Activated CD4-positive, CD25-positive, alpha-beta regulatory T cell treated with anti-CD3 and anti-CD28 coated beads, Interleukin-2, amount 50 U/mL, for 72 hours (primary cell): ENCODE measurements around the gene MAML2.

Experiments
- DNase-seq: peaks from one replicate; pipeline ENCODE4 v3.0.0; 2021

Gene MAML2

DNA sequence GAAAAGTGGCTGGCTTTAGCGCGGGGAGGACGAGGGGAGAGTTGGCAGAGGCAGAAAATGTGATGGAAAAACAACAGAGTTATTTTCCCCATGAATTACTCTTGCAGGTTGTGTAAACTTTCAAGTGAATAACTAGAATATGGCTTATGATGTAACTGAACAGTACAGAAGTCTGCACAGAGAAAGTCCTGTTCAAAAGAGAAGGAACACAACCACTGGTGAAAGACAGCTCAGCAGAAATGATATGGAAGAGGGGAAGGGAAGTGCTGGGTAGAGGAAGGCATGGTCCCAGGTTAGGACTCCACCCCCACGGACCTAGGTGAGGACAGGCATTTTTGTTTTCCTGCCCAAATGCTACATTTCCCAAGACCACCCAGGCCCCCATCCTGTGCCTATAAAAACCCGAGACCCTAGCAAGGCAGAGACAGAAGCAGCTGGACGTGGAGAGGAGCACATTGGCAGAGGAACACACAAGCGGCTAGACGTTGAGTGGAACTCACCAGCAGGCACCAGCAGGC, 77.7 kb downstream of the MAML2 start:
- DNase-seq: no peak

DNA sequence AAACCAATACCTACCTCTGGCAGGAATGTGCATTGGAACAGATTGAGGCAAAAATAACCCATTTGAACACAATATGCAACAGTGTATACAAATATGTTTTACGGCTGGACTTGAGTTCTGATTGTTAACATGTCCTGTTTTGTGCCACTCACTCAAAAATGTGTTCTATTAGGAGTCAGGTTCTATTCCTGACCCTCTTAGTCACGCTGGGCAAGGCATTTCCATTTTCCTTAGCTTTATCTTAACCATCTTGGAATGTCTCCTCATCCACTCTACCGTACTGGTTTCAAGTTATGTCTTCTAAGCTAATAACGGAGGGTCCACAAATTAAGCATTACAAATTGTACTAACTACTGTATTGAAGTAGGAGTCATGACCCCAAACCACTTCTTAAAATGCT, 78.6 kb downstream of the MAML2 start:
- DNase-seq: no peak

DNA sequence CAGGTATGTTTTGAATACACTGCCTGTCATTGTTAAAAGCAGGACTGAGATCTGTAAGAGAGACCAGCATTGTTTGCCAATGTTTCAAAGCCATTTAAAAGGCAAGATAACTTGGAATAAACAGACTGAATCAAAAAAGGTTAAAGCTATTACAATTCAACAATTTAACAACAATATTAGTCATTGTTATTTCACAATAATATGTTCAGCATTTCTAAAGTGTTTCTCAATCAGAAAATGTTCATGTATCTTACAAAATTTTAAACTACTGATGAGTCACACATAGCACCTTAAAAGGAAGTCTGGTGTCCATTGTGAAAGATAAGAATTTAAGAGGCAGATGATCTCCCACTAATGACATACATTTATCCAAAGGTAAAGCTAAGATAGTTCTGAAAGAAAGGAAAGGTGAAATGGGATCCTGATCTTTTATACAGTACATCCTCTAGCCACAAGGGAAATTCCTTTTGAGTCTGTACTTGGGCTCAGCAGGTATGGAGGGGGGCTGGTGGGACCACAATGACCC, 79.7 kb downstream of the MAML2 start:
- DNase-seq: no peak

DNA sequence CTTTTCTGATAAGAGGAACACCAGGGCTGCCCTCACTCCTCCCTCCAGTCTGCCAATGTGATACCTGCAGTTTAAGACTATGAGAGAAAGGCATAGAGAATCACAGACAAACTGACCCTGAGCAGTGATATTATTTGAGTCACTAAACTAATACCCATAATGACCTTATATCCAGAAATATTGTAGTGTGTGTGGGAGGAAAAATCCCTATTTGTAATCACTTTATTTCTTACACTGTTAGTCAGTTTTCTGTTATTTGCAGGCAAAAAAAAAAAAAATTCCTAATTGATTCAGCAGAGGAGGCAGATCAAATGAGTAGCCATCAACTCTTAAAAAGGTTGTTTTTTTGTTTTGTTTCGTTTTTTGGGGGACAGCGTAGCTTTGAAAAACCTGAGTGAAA, 82.5 kb downstream of the MAML2 start:
- DNase-seq: no peak

DNA sequence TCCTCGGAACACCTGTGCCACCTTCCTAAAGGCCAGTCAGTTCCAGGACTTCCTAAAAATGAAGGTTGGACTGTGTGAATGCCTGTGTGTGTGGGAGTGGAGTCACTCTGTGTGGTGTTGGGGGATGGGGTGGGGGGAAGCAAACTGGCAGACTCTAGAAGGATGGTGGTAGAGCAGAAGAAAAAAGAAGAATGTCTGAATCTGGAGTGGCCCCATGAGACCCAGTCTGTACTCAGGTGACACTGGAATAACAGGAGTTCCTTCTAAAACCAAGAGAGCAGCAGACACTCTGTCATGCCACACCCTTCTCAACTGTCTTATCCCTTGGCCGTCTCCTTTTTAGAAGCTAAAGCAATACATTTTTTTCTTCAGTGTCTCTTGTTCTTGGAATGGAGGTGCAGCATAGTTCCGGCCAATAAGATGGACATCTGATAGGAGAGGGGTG, 82.9 kb downstream of the MAML2 start:
- DNase-seq: no peak

DNA sequence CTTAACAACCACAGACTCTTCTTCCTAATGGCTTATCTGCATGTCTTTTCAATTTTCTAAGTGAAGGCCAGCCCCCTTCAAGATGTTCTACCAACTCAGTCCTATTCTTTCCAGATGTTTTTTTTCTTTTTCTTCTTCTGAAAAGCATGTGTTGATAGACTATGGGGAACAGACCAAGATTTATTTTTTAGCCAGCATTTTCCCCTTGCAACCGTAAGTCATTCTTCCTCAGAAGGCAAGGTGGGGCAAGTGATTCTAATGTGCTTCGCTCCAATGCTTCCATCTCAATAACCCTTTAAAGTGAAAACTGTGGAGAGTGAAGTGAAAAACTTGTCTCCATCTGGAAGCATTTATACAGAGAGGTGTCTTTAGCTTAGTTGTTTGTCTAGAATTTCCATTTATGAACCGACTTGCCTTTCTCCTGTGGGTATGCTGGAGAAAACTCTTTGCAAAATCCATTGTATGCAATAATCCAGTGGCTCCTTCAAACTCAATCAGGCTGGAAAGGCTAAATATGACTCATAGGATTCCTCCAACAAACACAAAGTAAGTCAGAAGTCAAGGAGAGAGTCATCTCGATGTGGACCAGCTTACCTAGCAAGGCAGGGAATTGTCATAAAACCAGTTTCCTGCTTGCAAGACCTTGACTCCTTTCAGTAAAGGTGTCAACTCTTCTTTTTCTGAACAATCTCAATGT, 83.7 kb downstream of the MAML2 start:
- no peak for DNase-seq

DNA sequence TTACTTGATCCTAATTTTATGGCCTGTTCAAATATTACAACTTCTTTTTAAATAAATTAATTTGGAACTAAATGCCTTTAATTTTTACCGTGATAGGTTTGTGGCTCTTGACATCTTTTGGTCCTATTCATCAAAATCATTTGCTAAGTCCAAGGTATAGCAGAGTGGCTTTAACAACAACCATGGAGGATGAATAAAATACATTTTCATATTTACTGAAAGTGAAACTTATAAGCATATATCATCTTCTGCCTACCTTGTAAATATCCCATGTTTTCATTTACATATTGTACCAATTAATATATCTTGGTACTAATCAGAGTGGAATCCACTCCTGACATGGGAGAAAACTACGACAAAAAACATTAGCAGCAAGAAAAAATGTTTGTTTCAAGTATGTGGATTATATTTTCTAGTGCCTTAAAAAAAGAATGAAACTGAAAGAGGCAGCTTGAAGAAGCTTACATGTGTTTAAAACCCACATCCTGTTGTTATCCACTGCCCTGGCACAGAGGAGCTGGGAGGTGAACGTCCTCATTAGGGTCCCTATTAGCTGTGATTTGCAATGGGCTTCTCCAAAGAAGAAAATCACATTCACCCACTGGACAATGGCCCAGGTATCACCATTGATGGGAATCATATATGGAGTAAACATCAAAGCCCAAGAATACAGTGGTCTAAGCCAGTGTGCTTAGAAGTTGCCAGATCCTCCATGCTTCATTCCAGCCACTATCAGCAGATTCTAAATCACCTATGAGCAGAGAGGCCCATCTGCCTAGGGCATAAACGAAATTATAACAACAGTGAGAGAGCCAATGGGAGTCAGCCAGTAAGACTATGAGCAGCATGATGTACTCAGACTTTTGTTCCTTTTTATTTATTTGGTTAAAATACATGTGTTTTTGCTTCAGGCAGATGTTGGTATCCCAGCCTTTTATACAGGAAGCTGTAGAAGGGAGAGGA, 84.7 kb downstream of the MAML2 start:
- no peak for DNase-seq

DNA sequence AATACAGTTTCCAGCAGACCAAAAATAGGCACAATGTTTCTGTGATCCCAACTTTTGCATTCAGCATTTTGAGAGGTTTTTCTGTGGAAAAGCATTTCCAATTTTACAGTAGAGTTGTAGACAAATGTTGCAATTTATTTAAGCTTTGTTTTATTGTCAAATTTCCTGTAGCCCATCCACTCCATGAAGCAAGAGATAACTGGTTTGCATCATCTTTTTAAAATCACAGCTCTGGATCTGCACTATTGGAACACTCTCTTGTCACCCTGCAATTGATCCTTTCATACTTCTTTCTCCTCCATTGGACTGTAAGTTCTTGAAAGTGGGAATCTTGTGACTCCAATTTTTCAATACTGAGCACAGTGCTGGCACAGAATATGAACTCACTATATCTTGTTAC, 86.0 kb downstream of the MAML2 start:
- DNase-seq: no peak

DNA sequence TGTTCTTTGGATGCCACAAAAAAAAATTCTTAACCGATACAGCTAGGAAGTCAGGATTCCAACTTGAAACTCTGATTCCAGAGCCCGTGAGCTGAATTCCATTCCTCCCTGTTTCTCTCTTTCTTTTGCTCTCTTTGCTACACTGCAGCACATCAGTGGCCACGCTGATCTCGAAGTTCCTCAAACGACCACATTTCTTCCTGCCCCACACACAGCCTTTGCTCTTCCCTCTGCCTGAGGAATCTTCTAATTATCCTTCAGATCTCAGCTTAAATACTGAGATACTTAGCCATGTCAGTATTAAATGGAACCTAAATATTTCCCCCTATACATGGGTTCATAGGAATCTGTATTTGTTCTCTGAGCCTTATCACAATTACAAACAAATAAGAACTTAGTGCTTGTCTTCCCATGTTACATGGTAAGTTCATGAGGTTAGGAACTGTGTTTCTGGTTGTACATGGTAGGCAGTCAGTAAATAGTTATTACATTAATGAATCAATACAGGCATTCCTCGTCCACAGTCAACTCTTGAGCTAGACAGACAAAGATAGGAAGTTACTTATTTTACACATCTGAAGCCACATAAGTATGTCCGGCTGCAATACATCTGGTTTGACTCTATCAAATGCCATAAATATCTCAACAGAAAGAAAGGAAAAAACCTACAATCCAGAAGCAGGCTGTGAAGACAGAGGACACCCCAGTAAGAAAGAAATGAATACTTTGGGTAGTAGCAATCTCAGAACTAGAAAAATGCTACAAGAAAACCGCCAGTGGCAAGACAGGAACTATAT, 86.6 kb downstream of the MAML2 start:
- DNase-seq: no peak

DNA sequence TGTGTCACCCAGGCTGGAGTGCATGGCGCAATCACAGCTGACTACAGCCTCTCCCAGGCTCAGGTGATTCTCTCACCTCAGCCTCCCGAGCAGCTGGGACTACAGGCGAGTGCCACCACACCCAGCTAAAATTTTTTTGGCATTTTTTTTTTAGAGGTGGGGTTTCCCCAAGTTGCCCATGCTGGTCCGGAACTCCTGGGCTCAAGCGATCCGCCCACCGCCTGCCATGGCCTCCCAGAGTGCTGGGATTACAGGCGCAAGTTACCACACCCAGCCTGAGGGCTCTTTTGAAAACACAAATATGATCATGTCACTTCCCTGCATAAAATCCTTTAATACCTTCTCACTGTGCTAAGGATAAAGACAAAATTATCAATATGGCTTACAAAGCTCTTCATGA, 88.1 kb downstream of the MAML2 start:
- DNase-seq: no peak

DNA sequence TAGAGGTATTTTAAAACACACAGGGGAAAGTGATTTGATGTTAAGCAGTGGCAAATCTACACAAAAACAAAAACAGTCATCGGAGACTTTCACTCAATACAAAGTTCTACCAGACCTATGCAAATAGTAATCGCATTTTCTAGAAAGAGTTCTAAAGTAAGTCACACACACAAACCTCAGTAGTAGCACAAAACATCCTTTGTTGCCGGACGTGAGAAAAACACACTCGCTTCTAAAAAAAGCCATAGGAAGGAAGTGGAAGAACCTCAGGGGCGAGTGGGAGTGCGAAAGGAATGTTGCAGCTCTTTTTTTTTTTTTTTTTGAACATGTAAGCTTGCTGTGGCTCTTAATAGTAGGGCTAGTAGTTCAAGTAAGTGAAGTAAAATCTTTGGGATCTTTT, 88.9 kb downstream of the MAML2 start:
- no peak for DNase-seq

DNA sequence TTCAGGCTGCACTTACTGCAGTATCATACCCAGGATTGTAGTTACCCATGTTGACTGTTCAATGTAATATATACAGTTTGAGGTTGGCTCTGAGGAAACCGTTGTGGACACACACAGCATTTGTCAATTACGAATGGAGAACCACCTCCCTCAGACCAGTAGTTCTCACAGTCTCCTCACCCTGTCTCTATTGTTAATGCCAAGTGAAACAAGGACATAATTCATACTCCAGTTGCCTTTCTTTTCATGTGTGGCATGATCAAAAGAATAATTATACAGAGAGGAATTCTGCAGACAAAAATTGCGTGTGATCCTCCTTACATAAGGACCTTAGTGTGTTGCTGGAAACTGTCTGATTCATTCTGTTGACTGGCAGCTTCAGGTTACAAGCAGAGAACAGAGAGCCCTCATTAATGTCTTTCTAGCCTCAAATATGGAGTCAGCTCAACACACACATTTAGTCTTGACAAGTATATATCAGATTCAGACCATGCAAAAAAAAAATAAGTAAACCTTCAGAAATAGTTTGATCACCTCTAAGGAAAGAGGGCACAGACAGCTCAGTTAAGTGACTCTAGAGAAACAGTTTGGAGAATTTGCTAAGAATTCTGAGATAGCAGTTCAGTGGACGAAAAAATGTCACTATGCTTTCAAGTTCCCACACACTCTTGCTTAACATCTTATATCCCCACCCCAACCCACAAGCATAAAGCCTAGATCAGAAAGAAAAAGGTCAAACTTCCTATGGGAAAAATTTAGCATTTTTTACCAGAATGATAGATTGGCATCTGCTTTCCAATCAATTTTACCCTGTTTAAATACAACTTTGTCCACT, 96.1 kb downstream of the MAML2 start:
- no peak for DNase-seq

DNA sequence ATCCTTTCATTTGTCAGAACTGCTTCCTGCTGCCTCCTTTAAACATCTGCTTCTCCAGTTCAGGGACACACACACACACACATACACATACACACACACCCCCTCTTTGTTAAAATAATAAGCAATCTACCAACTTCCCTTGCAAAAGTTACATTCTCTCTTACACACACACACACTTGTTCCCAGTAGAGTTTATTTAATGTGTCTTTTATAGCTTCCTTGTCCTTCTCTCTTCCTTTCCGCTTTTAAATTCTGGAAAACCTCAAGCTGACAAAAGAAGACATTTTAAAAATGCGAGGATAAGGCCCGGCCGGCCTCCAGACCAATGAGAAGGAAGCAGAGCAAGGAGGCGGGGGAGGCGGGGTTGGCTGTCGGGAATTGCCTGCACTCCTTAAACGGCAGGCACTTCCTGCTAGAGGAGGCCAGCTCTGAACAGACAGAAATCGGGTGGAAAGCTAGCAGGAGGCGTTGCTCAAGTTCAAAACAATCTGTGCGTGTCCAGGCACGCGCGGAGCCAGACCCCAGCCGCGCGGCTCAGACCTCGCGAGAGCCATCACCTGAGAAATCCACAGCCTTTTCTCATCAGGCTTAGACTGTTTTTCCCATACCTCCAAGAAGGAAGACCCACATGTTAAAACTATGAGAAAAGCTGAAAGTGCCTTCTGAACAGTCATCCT, 99.9 kb downstream of the MAML2 start:
- peak; percentile 76 for DNase-seq

DNA sequence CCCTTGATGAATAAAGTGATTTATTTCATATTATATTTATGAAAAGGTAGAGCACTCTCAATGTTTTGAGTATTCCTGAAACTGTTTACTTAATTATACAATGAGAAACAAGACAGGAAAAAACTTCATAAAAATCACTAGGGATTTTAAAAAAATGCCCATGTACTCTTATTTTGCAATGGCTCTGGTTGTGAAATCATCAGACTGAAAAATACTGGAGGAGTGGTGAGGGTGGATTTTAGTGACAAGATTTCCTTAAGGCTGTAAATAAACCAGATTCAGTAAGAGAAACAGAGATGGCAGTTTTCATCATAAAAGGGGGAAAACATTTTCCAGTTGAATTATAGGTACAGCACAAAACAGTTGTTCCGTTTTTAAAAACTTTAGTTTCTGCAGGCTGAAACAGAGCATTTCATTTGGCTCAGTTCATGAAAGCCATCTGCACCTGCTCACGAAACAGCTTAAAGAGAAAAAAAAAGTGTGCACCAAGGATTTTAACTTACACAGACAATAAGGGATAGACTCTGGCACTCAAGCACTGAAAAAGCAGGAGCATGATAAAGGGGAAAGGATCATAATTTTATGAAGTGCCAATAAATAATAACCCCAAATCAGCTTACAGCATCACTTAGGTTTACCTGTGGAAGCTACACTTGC, 100.7 kb downstream of the MAML2 start:
- DNase-seq: no peak

DNA sequence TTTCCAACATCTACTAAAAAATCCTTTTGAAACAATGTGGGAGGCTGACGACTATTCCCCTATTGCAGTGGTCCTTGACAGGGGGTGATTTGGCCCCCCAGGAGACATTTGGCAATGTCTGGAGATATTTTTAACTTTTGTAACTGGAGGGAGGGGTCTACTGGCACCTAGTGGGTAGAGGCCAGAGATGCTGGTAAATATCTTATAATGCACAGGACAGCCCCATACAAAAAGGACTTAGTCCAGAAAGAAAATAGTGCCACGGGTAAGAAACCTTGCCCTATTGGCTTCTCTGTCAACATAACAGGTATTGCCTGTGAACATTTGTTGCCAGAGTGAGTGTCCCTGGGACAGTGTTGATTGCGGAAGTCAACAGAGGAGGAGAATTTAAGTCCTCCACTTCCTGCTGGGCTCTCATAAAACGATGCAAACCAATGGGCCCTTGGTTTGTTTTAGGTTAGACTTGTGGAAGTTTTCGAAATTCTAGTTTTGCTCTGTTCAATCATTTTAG, 101.6 kb downstream of the MAML2 start:
- DNase-seq: no peak

DNA sequence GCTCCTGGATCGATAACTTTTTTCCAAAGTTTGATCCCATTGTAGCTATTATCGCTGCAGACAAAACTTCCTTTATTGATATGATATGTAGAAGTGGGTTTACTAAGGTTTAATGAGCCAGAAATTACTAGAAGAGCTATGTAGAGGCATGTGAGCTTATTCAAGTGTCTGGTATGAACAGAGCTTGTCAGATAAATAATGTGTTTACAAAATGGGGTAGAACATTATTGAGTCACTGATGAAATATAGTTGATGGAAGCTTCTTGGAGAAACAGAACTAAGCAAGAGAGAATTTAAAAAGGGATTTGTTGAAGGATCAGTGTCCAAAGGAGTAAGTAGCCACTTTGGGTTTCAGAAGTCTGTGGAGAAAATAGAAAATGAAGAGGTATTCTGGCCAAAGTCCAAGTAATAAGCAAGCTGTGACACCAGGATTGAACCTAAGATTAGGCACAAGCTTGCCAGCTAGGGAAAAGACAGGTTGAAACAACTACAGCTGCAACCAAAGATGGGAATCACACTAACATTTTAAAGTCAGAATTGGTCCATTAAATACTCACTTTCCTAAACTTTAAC, 104.3 kb downstream of the MAML2 start:
- DNase-seq: no peak

DNA sequence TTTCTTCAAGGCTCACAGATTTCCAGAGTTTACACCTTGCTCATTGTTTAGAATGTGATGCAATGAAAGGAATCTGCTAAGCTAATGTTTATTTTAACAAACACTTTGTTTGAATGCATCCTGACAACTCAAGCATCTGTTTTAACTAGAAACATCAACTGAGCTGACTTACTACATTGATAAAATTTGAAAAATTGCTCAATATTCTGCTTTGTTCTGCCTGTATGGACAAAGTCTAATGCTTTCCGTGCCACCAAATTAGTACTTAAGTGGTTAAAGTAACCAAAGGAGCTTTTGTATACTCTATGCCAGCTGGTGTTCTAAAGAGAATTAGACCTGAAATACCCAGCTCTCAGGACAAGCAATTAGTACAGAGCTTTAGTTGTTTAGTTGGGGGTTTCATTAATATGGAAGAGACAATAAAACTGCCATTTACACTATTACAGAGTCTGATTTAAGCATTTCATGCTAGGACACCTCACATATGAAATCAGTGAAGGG, 105.2 kb downstream of the MAML2 start:
- no peak for DNase-seq

DNA sequence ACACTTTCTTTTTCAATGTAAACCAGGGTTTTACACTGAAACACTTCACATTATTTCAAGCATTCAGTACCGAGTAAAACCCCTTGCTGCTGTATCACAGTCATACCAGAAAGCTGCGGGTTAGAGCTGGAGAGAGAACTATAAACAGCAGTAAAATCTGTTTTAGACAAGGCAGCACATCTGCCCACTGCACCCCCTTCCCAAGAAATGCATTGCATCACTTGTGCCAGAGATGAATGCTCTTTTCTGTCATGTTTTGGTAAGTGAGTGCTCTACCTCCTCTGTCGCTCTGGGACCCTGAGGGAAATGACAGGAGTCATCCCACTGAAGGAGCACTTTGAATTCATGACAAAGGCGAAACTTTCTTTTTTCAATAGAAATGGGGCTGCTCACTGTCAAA, 107.2 kb downstream of the MAML2 start:
- DNase-seq: no peak

DNA sequence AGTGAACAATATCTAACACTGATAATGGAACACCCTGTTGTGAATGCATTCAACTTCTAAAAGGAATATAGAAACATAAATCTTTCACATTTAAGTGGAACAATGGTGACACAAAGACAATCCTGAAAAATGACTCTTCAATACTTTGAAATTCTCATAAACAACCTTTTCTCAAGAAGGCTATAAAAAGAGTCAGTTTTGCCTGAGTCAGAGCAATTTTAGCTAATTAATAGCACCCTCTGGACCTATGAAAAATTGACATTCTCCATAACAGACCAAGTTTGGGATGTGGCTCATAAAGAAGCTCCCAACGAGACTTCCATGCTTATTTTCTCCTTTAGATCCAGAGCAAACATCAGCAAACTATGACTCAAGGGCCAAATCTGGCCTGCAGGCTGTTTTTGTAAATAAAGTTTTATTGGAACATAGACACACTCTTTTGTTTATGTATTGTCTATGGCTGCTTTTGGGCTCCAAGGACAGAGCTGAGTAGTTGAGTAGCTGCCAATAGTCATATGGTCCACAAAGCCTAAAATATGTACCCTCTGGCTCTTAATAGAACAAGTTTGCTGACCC, 108.0 kb downstream of the MAML2 start:
- no peak for DNase-seq

DNA sequence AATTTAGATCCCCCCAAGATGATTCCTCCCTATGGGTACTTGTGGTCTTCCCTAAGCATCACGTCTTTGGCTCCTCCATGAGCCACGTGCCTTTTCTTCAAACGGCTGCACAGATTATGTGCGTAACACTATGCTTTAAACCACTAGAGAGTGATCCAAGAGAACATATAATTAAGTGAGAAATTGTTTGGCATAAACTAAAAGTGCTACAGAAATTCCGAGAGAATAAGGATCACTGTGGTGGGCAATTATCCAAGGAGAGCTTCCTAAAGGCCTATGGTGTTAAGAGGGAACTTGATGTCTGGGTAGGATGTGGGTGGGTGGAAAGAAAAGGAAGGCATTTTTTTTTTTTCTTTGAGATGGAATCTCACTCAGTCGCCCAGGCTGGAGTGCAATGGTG, 110.9 kb downstream of the MAML2 start:
- DNase-seq: no peak
